ENCODE data around the gene STK24.

The STK24 gene

DNA sequence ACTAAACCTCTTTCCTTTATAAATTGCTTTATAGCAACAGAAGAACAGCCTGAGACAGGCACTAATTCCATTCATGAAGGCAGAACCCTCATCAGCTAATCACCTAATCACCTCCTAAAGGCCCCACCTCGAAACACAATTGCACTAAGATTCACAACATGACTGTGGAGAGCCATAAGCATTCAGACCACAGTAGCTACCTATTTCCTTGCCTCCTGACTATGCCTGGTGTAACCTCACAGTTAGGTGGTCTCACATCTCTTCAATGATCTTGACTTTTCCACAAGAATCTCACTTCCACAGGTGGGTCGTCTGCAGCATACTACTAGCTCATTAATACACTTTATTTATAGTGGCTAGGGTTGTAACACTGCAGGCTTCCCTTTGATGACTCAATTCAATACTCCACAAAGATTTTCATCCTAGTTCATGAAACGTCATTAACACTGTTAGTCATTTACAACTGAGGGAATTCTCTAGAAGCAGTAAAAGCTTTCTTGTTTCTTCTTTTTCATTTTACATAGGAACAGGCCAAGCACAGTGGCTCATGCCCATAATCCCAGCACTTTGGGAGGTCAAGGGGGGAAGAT lies 27.1 kb downstream of the STK24 start:
- TF ChIP-seq, protein P1, sequence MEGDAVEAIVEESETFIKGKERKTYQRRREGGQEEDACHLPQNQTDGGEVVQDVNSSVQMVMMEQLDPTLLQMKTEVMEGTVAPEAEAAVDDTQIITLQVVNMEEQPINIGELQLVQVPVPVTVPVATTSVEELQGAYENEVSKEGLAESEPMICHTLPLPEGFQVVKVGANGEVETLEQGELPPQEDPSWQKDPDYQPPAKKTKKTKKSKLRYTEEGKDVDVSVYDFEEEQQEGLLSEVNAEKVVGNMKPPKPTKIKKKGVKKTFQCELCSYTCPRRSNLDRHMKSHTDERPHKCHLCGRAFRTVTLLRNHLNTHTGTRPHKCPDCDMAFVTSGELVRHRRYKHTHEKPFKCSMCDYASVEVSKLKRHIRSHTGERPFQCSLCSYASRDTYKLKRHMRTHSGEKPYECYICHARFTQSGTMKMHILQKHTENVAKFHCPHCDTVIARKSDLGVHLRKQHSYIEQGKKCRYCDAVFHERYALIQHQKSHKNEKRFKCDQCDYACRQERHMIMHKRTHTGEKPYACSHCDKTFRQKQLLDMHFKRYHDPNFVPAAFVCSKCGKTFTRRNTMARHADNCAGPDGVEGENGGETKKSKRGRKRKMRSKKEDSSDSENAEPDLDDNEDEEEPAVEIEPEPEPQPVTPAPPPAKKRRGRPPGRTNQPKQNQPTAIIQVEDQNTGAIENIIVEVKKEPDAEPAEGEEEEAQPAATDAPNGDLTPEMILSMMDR (IDR thresholded peaks at IDR 0.05) = no peak

DNA sequence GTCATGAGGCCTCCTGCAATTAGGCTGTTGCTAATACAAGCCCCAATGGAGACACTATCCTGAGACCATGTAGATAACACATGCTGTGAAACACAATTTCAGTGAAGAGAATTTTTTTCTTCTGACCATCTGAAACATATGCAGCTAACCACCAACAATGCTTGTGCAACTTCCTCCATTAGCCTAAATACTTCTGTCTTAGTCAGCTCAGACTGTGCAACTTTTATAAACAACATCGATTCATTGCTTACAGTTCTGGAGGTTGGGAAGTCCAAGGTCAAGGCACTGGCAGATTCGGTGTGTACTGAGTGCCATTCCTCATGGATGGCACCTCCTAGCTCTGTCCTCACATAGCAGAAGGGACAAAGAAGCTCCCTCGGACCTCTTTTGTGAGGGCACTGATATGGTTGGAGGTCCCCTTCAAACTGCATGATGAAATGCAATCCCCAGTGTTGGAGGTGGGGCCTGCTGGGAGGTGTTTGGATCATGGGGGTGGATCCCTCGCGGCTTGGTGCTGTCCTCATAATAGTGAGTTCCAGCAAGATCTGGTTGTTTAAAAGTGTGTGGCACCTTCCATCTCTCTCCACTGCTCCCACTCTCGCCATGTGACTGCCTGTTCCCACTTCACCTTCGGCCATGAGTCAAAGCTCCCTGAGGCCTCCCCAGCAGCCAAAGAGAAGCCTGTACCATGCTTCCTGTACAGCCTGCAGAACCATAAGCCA lies 27.7 kb downstream of the STK24 start:
- TF ChIP-seq, protein P1 (IDR thresholded peaks at IDR 0.05) = no peak

DNA sequence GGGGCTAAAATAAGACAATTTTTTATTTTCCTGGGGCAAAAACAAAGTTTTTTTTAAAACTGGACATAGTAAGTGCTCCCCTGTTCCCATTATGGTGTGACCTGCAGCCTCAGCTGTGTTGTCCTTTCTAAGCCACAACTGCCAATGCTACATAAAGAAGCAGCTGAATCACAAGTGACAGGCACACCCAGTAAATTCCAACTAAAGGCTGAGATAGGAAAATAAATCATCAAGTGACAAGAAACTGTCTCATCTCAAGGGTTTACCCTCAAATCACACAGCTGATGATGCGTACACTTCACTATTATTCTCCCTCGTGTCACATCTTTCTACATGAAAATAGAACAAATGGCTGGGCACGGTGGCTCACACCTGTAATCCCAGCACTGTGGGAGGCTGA lies 28.7 kb downstream of the STK24 start:
- TF ChIP-seq, protein P1 (IDR thresholded peaks at IDR 0.05) = no peak

DNA sequence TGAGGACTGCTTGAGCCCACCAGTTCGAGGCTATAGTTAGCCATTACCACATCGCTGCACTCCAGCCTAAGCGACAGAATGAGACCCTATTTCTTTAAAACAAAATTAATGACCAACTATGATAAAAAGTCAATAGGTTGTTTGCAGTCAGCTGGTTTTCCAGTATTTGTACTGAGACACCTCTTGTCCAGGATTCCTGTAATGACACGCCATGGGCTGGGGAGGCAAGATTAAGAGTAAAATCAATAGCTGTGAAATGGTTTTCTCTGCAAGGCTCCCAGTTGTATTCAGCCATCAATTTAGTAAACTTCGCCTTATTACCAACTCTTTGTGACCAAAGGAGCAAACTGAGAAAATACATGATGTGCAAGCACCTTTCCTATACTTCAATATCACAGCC lies 29.5 kb downstream of the STK24 start:
- TF ChIP-seq, protein P1 (IDR thresholded peaks at IDR 0.05) = no peak

DNA sequence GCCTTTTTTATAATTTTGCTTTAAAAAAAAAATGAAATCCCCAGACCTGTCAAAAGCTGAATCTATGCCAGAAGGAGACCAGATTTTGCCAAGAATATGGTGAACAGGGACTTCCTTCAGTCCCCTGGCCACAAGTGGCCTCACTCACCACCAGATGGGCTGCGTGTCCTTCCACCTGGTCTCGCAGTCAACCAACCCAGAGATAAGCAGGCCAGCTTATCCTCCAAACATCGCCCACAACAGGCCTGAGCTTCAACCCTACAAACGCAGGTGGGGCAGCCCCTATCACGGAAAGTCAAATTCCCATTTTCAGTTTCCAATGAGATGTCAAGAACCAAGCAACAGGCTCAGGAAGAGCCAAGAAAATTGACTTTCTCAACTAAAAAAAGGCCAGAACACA lies 30.5 kb downstream of the STK24 start:
- TF ChIP-seq, protein P1 (IDR thresholded peaks at IDR 0.05) = no peak

DNA sequence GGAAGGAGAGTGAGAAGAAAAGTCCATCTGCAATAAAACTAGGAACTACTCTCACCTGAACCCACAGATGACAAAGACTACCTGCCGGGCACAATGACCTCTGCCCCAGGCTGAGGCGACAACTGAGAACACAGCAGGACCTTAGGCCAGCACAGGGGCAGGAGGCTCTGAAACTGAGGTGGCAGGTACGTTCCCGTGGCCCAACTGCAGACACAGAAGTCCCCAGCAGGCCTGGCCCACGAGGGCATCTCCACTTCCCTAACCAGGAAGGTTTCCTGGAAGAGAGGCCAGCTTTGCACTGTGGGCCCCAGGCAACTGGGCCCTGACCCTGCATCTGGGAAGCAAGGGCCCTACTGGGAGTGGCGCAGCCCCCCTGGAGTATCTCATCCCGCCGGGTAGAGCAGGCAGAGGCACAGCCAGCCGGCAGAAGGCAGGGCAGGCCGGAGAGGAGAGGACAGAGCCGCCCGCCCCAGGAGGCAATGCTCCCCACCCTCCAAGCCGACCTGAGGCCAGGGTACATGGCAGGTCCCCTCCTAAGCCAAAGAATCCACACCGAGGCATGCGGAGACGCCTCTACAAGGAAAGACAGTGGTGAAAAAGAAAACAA lies 32.7 kb downstream of the STK24 start:
- TF ChIP-seq, protein P1 (IDR thresholded peaks at IDR 0.05) = no peak

DNA sequence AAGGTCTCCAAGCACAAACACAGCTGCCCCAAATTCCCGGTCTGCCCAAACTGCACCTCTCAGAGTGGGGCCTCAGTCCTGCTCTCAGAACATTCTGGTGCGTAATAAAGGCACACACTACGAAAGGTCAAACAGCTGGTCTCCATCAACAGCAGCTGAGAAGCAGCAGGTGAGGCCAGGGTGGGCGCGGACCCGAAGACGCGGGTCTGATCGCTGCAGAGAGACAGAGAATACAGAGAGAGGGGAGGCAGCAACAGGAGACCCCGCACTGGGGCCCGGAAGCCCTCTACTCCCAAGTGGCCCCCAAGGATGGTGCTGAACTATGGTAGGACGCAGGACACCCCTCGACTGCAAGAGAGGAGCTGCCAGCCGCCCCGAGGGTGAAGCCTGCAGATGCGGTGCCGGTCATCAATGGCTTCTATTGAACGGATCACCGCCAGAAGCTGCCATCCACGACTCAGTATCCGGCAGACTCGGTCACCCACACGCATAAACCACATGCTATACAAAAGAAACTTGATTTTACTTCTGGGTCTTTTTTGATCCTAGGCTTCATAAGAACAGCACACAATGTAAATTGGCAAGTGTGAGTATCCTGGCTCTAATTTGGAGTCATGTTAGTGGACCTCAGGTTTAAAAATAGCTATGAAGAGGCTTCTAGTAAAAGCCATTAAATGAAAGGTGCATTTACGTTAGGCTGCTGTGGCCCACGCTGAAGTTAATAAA lies 33.4 kb downstream of the STK24 start:
- TF ChIP-seq, protein P1 (IDR thresholded peaks at IDR 0.05) = no peak
